HepG2 (cell line): ENCODE results near the gene PCBD2. TPM values are rescaled to one million over a fixed set of nuclear protein-coding genes. Genes with fewer than 3 reads are reported as not detected.

Source experiments
- ARNT2 ChIP-seq: sonication (generic); formaldehyde crosslinking; IDR thresholded peaks from 2 replicates; pipeline ENCODE4 v1.8.0; 2022; ENCODE audit warnings: mild to moderate bottlenecking, low read depth, missing genetic modification reagents, moderate library complexity
- ETV6 ChIP-seq: sonication (generic); formaldehyde crosslinking; conservative IDR thresholded peaks from 2 replicates; pipeline ENCODE4 v1.4.0; 2020; ENCODE audit warnings: missing genetic modification reagents
- FOXJ3 ChIP-seq: sonication (generic); formaldehyde crosslinking; IDR thresholded peaks from 2 replicates; pipeline ENCODE4 v1.4.0; 2020; ENCODE audit warnings: missing genetic modification reagents, mild to moderate bottlenecking, borderline replicate concordance
- MTF2 ChIP-seq: sonication (generic); formaldehyde crosslinking; IDR thresholded peaks from 2 replicates; pipeline ENCODE4 v1.5.0; 2020; ENCODE audit warnings: missing genetic modification reagents, borderline replicate concordance
- MXD3 ChIP-seq: IDR thresholded peaks from 2 replicates; pipeline ENCODE4 v1.6.1; 2016; ENCODE audit warnings: mild to moderate bottlenecking, missing biosample characterization, missing genetic modification reagents
- RARA ChIP-seq: IDR thresholded peaks from 2 replicates; pipeline ENCODE4 v1.6.1; 2016; ENCODE audit warnings: missing genetic modification reagents, missing compliant biosample characterization
- RERE ChIP-seq: IDR thresholded peaks from 2 replicates; pipeline ENCODE4 v1.6.1; 2016; ENCODE audit warnings: low read depth, missing genetic modification reagents, missing compliant biosample characterization
- SP5 ChIP-seq: IDR thresholded peaks from 2 replicates; pipeline ENCODE4 v1.6.1; 2016; ENCODE audit warnings: low read depth, borderline replicate concordance
- SRF ChIP-seq: IDR thresholded peaks from 2 replicates; pipeline ENCODE4 v1.6.1; 2011; ENCODE audit warnings: mild to moderate bottlenecking, low read depth, low read length, moderate library complexity
- TBX3 ChIP-seq: fragments of 450-650 bp; IDR thresholded peaks from 2 replicates; pipeline ENCODE4 v1.6.1; 2017; ENCODE audit warnings: antibody characterized with exemption, mild to moderate bottlenecking, inconsistent platforms, borderline replicate concordance
- ZNF251 ChIP-seq: sonication (generic); formaldehyde crosslinking; IDR thresholded peaks from 2 replicates; pipeline ENCODE4 v1.9.0; 2021; ENCODE audit warnings: mild to moderate bottlenecking, missing genetic modification reagents
- ZNF446 ChIP-seq: sonication (generic); formaldehyde crosslinking; IDR thresholded peaks from 2 replicates; pipeline ENCODE4 v1.5.0; 2020; ENCODE audit warnings: mild to moderate bottlenecking, missing genetic modification reagents
- polyA plus RNA-seq, 8 experiments: library from polyadenylated mRNA; depleted of rRNA in 3 of 8; stranded (reverse) in 7 of 8; unstranded in 1 of 8; fragments of >200 nt; fragmentation: Illumina TruSeq in 4 of 8; extraction: Trizol in 4 of 8; gene quantifications; 2 replicates each; pipeline versions ENCODE4 v1.2.1 to v1.2.3, GENCODE V29; 2011 to 2016; ENCODE audit warnings: low read depth in 4 of 8, missing spikeins in 1 of 8, mixed read lengths in 1 of 8; ENCODE audit not compliant: insufficient read depth in 1 of 8
- total RNA-seq, 5 experiments: library from RNA; depleted of rRNA; stranded (reverse); fragments of >200 nt; fragmentation: Illumina TruSeq; extraction: Trizol; gene quantifications; 2 replicates each; pipeline ENCODE4 v1.2.3, GENCODE V29; 2016; ENCODE audit warnings: low read depth in 1 of 5
- TF ChIP-seq, protein P1 (sequence below): sonication (generic); formaldehyde crosslinking; IDR thresholded peaks from 2 replicates; pipeline ENCODE4 v1.5.1; 2020; ENCODE audit warnings: mild to moderate bottlenecking, missing genetic modification reagents, borderline replicate concordance
- TF ChIP-seq, protein P2 (sequence below): sonication (generic); formaldehyde crosslinking; IDR thresholded peaks from 2 replicates; pipeline ENCODE4 v1.5.0; 2020; ENCODE audit warnings: mild to moderate bottlenecking, missing genetic modification reagents, borderline replicate concordance

The PCBD2 gene
- total and polyA plus RNA-seq, 2 of the 13 experiments (the other 11 are each of a cell fraction or from before 2014, with no cell fraction given), result 5.5 to 12.0 TPM

DNA sequence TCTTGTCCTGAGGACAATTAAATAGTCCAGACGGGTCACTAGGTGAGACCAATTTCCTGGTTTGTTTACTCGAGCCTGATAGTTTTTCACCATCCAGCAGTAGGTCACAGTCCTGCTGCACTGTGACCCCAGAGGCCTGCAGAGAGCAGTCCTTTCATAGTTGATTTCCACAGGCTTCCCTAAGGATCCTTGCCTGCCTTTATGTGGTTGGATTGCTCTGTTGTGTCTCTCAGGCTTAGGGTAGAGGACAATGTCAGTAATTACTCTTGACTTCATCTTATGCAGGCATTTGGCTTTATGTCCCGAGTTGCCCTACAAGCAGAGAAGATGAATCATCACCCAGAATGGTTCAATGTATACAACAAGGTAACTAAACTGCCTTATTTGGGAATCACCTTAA is 53.8 kb downstream of the PCBD2 start (continued):
- TF ChIP-seq ARNT2 (CRISPR knock-in tag) (no peak), ZNF251 (CRISPR knock-in tag) (no peak), SP5 (CRISPR knock-in tag) (0 out of 2 replicates have a peak, but pooled peaks have one; percentile 20), ETV6 (CRISPR knock-in tag) (no peak), RARA (CRISPR knock-in tag) (peak; percentile 51), MXD3 (CRISPR knock-in tag) (no peak), MTF2 (CRISPR knock-in tag) (no peak), SRF (peak; percentile 50; the same call in 1 of the 2 replicates), RERE (CRISPR knock-in tag) (no peak), TBX3 (no peak), FOXJ3 (CRISPR knock-in tag) (peak; percentile 29; the same call in 1 of the 2 replicates), ZNF446 (CRISPR knock-in tag) (no peak)
- TF ChIP-seq, protein P1, sequence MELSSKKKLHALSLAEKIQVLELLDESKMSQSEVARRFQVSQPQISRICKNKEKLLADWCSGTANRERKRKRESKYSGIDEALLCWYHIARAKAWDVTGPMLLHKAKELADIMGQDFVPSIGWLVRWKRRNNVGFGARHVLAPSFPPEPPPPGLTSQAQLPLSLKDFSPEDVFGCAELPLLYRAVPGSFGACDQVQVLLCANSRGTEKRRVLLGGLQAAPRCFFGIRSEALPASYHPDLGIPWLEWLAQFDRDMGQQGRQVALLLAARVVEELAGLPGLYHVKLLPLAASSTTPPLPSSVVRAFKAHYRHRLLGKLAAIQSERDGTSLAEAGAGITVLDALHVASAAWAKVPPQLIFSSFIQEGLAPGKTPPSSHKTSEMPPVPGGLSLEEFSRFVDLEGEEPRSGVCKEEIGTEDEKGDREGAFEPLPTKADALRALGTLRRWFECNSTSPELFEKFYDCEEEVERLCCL (CRISPR knock-in tag), result no peak
- TF ChIP-seq, protein P2, sequence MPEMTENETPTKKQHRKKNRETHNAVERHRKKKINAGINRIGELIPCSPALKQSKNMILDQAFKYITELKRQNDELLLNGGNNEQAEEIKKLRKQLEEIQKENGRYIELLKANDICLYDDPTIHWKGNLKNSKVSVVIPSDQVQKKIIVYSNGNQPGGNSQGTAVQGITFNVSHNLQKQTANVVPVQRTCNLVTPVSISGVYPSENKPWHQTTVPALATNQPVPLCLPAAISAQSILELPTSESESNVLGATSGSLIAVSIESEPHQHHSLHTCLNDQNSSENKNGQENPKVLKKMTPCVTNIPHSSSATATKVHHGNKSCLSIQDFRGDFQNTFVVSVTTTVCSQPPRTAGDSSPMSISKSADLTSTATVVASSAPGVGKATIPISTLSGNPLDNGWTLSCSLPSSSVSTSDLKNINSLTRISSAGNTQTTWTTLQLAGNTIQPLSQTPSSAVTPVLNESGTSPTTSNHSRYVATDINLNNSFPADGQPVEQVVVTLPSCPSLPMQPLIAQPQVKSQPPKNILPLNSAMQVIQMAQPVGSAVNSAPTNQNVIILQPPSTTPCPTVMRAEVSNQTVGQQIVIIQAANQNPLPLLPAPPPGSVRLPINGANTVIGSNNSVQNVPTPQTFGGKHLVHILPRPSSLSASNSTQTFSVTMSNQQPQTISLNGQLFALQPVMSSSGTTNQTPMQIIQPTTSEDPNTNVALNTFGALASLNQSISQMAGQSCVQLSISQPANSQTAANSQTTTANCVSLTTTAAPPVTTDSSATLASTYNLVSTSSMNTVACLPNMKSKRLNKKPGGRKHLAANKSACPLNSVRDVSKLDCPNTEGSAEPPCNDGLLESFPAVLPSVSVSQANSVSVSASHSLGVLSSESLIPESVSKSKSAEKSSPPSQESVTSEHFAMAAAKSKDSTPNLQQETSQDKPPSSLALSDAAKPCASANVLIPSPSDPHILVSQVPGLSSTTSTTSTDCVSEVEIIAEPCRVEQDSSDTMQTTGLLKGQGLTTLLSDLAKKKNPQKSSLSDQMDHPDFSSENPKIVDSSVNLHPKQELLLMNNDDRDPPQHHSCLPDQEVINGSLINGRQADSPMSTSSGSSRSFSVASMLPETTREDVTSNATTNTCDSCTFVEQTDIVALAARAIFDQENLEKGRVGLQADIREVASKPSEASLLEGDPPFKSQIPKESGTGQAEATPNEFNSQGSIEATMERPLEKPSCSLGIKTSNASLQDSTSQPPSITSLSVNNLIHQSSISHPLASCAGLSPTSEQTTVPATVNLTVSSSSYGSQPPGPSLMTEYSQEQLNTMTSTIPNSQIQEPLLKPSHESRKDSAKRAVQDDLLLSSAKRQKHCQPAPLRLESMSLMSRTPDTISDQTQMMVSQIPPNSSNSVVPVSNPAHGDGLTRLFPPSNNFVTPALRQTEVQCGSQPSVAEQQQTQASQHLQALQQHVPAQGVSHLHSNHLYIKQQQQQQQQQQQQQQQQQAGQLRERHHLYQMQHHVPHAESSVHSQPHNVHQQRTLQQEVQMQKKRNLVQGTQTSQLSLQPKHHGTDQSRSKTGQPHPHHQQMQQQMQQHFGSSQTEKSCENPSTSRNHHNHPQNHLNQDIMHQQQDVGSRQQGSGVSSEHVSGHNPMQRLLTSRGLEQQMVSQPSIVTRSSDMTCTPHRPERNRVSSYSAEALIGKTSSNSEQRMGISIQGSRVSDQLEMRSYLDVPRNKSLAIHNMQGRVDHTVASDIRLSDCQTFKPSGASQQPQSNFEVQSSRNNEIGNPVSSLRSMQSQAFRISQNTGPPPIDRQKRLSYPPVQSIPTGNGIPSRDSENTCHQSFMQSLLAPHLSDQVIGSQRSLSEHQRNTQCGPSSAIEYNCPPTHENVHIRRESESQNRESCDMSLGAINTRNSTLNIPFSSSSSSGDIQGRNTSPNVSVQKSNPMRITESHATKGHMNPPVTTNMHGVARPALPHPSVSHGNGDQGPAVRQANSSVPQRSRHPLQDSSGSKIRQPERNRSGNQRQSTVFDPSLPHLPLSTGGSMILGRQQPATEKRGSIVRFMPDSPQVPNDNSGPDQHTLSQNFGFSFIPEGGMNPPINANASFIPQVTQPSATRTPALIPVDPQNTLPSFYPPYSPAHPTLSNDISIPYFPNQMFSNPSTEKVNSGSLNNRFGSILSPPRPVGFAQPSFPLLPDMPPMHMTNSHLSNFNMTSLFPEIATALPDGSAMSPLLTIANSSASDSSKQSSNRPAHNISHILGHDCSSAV (CRISPR knock-in tag), result no peak
